ENCODE data around the gene NYNRIN.

The NYNRIN gene

DNA sequence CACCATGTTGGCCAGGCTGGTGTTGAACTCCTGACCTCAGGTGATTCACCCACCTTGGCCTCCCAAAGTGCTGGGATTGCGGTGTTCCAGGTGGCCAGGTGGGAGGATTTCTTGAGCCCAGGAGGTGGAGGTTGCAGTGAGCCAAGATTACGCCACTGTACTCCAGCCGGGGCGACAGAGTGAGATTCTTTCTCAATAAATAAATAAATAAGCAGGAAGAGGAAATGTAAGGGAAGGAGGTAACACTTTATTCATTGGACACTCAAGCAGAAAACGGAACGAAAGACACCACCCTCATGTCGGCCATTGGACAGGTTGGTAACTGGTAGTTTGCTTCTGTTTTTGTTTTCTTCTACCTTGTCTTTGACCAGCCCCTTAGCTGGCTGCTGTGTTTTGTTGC lies 43.8 kb upstream of the NYNRIN start:
- Histone ChIP-seq H3K36me3 (no peaks in the 10 kb centered on the region), H3K4me3 (ENCODE audit: low read depth in 1 of 2, low read length in 1 of 2) (no peak overlapping the region), H3K9me3 (no peaks in the 10 kb centered on the region), H3K27ac (no peak overlapping the region), H3K27me3 (peaks cover 23% of the 10 kb centered on the region), H3K4me1 (ENCODE audit: control insufficient read depth in 1 of 2, insufficient read depth in 1 of 2, low read depth in 1 of 2, low read length in 1 of 2) (peaks cover 3 to 6% of the 10 kb centered on the region in 2 experiments)
- TF ChIP-seq, protein P1, sequence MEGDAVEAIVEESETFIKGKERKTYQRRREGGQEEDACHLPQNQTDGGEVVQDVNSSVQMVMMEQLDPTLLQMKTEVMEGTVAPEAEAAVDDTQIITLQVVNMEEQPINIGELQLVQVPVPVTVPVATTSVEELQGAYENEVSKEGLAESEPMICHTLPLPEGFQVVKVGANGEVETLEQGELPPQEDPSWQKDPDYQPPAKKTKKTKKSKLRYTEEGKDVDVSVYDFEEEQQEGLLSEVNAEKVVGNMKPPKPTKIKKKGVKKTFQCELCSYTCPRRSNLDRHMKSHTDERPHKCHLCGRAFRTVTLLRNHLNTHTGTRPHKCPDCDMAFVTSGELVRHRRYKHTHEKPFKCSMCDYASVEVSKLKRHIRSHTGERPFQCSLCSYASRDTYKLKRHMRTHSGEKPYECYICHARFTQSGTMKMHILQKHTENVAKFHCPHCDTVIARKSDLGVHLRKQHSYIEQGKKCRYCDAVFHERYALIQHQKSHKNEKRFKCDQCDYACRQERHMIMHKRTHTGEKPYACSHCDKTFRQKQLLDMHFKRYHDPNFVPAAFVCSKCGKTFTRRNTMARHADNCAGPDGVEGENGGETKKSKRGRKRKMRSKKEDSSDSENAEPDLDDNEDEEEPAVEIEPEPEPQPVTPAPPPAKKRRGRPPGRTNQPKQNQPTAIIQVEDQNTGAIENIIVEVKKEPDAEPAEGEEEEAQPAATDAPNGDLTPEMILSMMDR (IDR thresholded peaks at IDR 0.05) = no peak

DNA sequence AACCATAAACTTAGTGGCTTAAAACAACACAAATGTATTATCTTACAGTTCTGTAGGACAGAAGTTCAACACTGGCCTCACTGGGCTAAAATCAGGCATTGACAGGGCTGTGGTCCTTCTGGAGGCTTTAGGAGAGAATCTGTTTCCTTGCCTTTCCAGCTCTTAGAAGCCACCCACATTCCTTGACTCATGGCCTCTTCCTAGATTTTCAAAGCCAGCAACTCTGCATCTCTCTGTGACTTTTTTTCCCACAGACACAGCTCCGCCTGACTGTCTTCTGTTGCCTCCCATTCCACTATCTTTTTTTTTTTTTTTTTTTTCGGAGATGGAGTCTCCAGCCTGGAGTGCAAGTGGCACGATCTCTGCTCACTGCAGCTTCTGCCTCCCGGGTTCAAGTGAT lies 42.6 kb upstream of the NYNRIN start:
- H3K9me3 ChIP-seq = no peaks in the 10 kb centered on the region
- no peaks in the 10 kb centered on the region for H3K36me3 ChIP-seq
- H3K27ac ChIP-seq = no peak overlapping the region
- TF ChIP-seq, protein P1 (IDR thresholded peaks at IDR 0.05) = no peak
- no peak overlapping the region for H3K4me3 ChIP-seq (ENCODE audit: low read depth in 1 of 2, low read length in 1 of 2)
- H3K27me3 ChIP-seq = peaks cover 19% of the 10 kb centered on the region
- H3K4me1 ChIP-seq (ENCODE audit: control insufficient read depth in 1 of 2, insufficient read depth in 1 of 2, low read depth in 1 of 2, low read length in 1 of 2) = peaks cover 3 to 6% of the 10 kb centered on the region in 2 experiments

- Histone ChIP-seq H3K4me3 (ENCODE audit: low read depth in 1 of 2, low read length in 1 of 2) (no peak overlapping the region), H3K27me3 (peaks cover 43% of the 10 kb centered on the region), H3K9me3 (no peaks in the 10 kb centered on the region), H3K27ac (no peak overlapping the region), H3K36me3 (no peaks in the 10 kb centered on the region), H3K4me1 (ENCODE audit: control insufficient read depth in 1 of 2, insufficient read depth in 1 of 2, low read depth in 1 of 2, low read length in 1 of 2) (peaks cover 1 to 2% of the 10 kb centered on the region in 2 experiments)
- TF ChIP-seq, protein P1 (IDR thresholded peaks at IDR 0.05) = no peak
Measured at GRCh38 chr14:24360281-24360680, 38.5 kb upstream of the NYNRIN start.

DNA sequence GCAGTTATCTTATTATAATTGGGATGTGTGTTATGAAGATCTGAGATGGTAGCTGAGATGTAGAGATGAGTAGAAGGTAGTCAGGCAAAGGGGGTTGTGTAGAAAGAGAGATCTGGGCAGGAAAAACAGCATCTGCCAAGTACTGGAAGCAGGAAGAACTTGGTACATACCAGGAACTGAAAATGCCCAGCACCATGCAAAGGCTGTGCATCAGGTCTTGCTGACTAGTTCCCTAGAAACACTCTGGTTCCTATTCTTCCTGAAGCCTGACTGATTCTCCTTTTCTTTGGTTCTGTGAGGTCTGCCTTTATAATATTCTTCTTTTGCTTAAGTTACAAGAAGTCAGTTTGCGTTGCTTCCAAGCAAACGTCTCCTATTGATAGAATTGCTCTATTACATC lies 37.5 kb upstream of the NYNRIN start:
- no peak overlapping the region for H3K27ac ChIP-seq
- H3K4me1 ChIP-seq (ENCODE audit: control insufficient read depth in 1 of 2, insufficient read depth in 1 of 2, low read depth in 1 of 2, low read length in 1 of 2) = peaks cover 5 to 9% of the 10 kb centered on the region in 2 experiments
- no peaks in the 10 kb centered on the region for H3K36me3 ChIP-seq
- peaks cover 53% of the 10 kb centered on the region for H3K27me3 ChIP-seq
- TF ChIP-seq, protein P1 (IDR thresholded peaks at IDR 0.05) = no peak
- H3K9me3 ChIP-seq = no peaks in the 10 kb centered on the region
- H3K4me3 ChIP-seq (ENCODE audit: low read depth in 1 of 2, low read length in 1 of 2) = no peak overlapping the region

- Histone ChIP-seq H3K36me3 (no peaks in the 10 kb centered on the region), H3K4me1 (ENCODE audit: control insufficient read depth in 1 of 2, insufficient read depth in 1 of 2, low read depth in 1 of 2, low read length in 1 of 2) (peaks cover 15 to 20% of the 10 kb centered on the region in 2 experiments), H3K27me3 (peaks cover 64% of the 10 kb centered on the region), H3K4me3 (ENCODE audit: low read depth in 1 of 2, low read length in 1 of 2) (no peak overlapping the region), H3K27ac (no peak overlapping the region), H3K9me3 (no peaks in the 10 kb centered on the region)
- TF ChIP-seq, protein P1 (IDR thresholded peaks at IDR 0.05) = no peak
Measured at GRCh38 chr14:24362241-24362960, 36.4 kb upstream of the NYNRIN start.
